K562 (cell line): Measurements from ENCODE around the gene ACBD3. TPM values are rescaled to one million over a fixed set of nuclear protein-coding genes. Genes with fewer than 3 reads are reported as not detected.

ENCODE experiments used
- ATAC-seq: fragments of 200-7000 bp; cut with Tn5 transposase; 3 replicates; pipeline ENCODE4 v1.9.1; 2020; ENCODE audit warnings: moderate library complexity
- BruUV-seq: library from RNA; stranded (reverse); fragments of 400-500 nt; replicated peaks from 2 replicates; lab custom pipeline; 2021; lab: Mats Ljungman, UMichigan
- CTCF ChIA-PET: fragments of 300-600 bp; formaldehyde crosslinking; extraction: SDS; loops from one replicate; lab custom pipeline; 2021; ENCODE audit warnings: low intra/inter-chr PET ratio; lab: Yijun Ruan, JAX
- POLR2A ChIA-PET: fragments of 300-600, 350-650 bp; sonication (Branson Sonifier 250); formaldehyde crosslinking; extraction: SDS; loops from one replicate; lab custom pipeline; 2021; ENCODE audit warnings: antibody characterized with exemption, inconsistent platforms; lab: Yijun Ruan, JAX
- DNase-seq, 4 experiments: peaks; one replicate each; pipeline versions ENCODE4 v3.0.0 to v3.0.0-alpha.2; 2011 to 2018; ENCODE audit warnings: low spot score in 3 of 4, mixed read lengths in 3 of 4; ENCODE audit errors: extremely low read depth in 1 of 4
- FAIRE-seq: peaks from 2 replicates; lab custom pipeline; 2011; peaks lifted over from hg19 to GRCh38; lab: Jason Lieb, UNC
- H2AFZ ChIP-seq: 2 replicates; pipeline ENCODE4 v1.6.0; 2011; ENCODE audit warnings: low read depth, low read length, control low read depth, inconsistent platforms
- H3K27ac ChIP-seq: fragments of 200-600 bp; 3 replicates; pipeline ENCODE4 v1.8.0; 2011; ENCODE audit warnings: low read depth, mild to moderate bottlenecking, control low read depth, inconsistent platforms, low read length, moderate library complexity, mixed read lengths; ENCODE audit errors: extremely low read depth
- H3K27me3 ChIP-seq, 2 experiments: fragments of 300-600 bp in 1 of 2; 2 replicates in 1 of 2; 3 replicates in 1 of 2; pipeline versions ENCODE4 v1.6.0 to v1.8.0; 2011; ENCODE audit warnings: inconsistent platforms in 2 of 2, low read length in 2 of 2, mild to moderate bottlenecking in 1 of 2, mixed read lengths in 1 of 2, moderate library complexity in 1 of 2; ENCODE audit not compliant: control insufficient read depth in 2 of 2, insufficient read depth in 2 of 2
- H3K36me3 ChIP-seq: fragments of 300-600 bp; 3 replicates; pipeline ENCODE4 v1.8.0; 2011; ENCODE audit warnings: mild to moderate bottlenecking, low read length, inconsistent platforms; ENCODE audit not compliant: control insufficient read depth, insufficient read depth
- H3K4me1 ChIP-seq, 2 experiments: fragments of 200-600 bp in 1 of 2; replicated peaks in 1 of 2; 2 replicates in 1 of 2; 3 replicates in 1 of 2; pipeline versions ENCODE4 v1.5.1 to v1.8.0; 2011; ENCODE audit warnings: inconsistent platforms in 2 of 2, low read length in 2 of 2, mild to moderate bottlenecking in 1 of 2, mixed read lengths in 1 of 2, moderate library complexity in 1 of 2; ENCODE audit not compliant: control insufficient read depth in 2 of 2, insufficient read depth in 2 of 2
- H3K4me2 ChIP-seq: 2 replicates; pipeline ENCODE4 v1.6.1; 2011; ENCODE audit warnings: low read length, control low read depth, inconsistent platforms, mixed read lengths; ENCODE audit not compliant: insufficient read depth
- H3K4me3 ChIP-seq: fragments of 200-600 bp; sonication (generic), shearing (Covaris generic); 2 replicates; pipeline ENCODE4 v1.5.1; 2016; ENCODE audit warnings: control low read depth, inconsistent platforms
- H3K79me2 ChIP-seq: fragments of 200-600 bp; 3 replicates; pipeline ENCODE4 v1.8.0; 2011; ENCODE audit warnings: low read length, inconsistent platforms; ENCODE audit not compliant: control insufficient read depth, insufficient read depth
- H3K9ac ChIP-seq, 2 experiments: 2 replicates each; pipeline versions ENCODE4 v1.6.0 to v1.6.1; 2011; ENCODE audit warnings: low read depth in 2 of 2, low read length in 2 of 2, control low read depth in 1 of 2, inconsistent platforms in 1 of 2, mild to moderate bottlenecking in 1 of 2, mixed read lengths in 1 of 2; ENCODE audit not compliant: insufficient read depth in 1 of 2
- H3K9me1 ChIP-seq: one replicate; pipeline ENCODE4 v1.6.0; 2011; ENCODE audit warnings: inconsistent platforms, mild to moderate bottlenecking, low read length, moderate library complexity; ENCODE audit not compliant: control insufficient read depth, insufficient read depth
- H3K9me3 ChIP-seq: replicated peaks from 2 replicates; pipeline ENCODE4 v1.5.1; 2011; ENCODE audit warnings: low read depth, low read length, inconsistent platforms; ENCODE audit not compliant: control insufficient read depth, insufficient read depth
- H4K20me1 ChIP-seq: replicated peaks from 2 replicates; pipeline ENCODE4 v1.6.1; 2011; ENCODE audit warnings: low read length, inconsistent platforms, mixed read lengths; ENCODE audit not compliant: control insufficient read depth, insufficient read depth
- BMI1 ChIP-seq: fragments of 150-350 bp; IDR thresholded peaks from 2 replicates; pipeline ENCODE4 v1.6.1; 2014; ENCODE audit warnings: low read length
- CTBP1 ChIP-seq: fragments of 450-650 bp; IDR thresholded peaks from 2 replicates; pipeline ENCODE4 v1.6.1; 2016; ENCODE audit warnings: borderline replicate concordance
- DNMT1 ChIP-seq: fragments of 450-650 bp; IDR thresholded peaks from 2 replicates; pipeline ENCODE4 v1.6.1; 2016; ENCODE audit warnings: antibody characterized with exemption, mild to moderate bottlenecking
- FOS ChIP-seq: IDR thresholded peaks from 3 replicates; pipeline ENCODE4 v1.6.1; 2011; ENCODE audit not compliant: insufficient read length; ENCODE audit errors: extremely low read depth
- FUS ChIP-seq: fragments of 200-400 bp; formaldehyde crosslinking; optimal IDR thresholded peaks from 2 replicates; pipeline ENCODE3; 2017; ENCODE audit warnings: low read depth, low read length
- HDAC8 ChIP-seq: fragments of 450-650 bp; IDR thresholded peaks from 2 replicates; pipeline ENCODE4 v1.6.1; 2016; ENCODE audit warnings: mild to moderate bottlenecking, missing genetic modification characterization, moderate library complexity, missing compliant biosample characterization
- KAT7 ChIP-seq: sonication (generic); formaldehyde crosslinking; IDR thresholded peaks from 2 replicates; pipeline ENCODE4 v1.8.0; 2022; ENCODE audit warnings: missing genetic modification reagents, mild to moderate bottlenecking, borderline replicate concordance
- MCM5 ChIP-seq: fragments of 450-650 bp; IDR thresholded peaks from 2 replicates; pipeline ENCODE4 v1.6.1; 2016; ENCODE audit warnings: low read depth
- MTA3 ChIP-seq: fragments of 450-650 bp; formaldehyde crosslinking; IDR thresholded peaks from 2 replicates; pipeline ENCODE4 v1.6.1; 2017; ENCODE audit warnings: mild to moderate bottlenecking, borderline replicate concordance
- NBN ChIP-seq: fragments of 450-650 bp; IDR thresholded peaks from 2 replicates; pipeline ENCODE4 v1.6.1; 2016; ENCODE audit warnings: low read depth, mild to moderate bottlenecking
- NEUROD1 ChIP-seq: fragments of 150-350 bp; IDR thresholded peaks from 2 replicates; pipeline ENCODE4 v1.6.1; 2014; ENCODE audit warnings: borderline replicate concordance, low read length, low read depth; ENCODE audit not compliant: partially characterized antibody
- NR1H2 ChIP-seq: sonication (generic); formaldehyde crosslinking; IDR thresholded peaks from 2 replicates; pipeline ENCODE4 v1.4.0; 2020; ENCODE audit warnings: mild to moderate bottlenecking, missing genetic modification reagents
- PHF20 ChIP-seq: fragments of 450-650 bp; IDR thresholded peaks from 2 replicates; pipeline ENCODE4 v1.6.1; 2018; ENCODE audit not compliant: partially characterized antibody
- RFX5 ChIP-seq: IDR thresholded peaks from 2 replicates; pipeline ENCODE4 v1.6.1; 2011; ENCODE audit warnings: low read depth, mild to moderate bottlenecking, improper control_type of control experiment, low read length
- SAFB ChIP-seq: fragments of 200-400 bp; formaldehyde crosslinking; IDR thresholded peaks from 2 replicates; pipeline ENCODE4 v1.6.1; 2017; ENCODE audit warnings: low read depth, low read length, borderline replicate concordance
- TBL1XR1 ChIP-seq, 2 experiments: IDR thresholded peaks; 2 replicates each; pipeline ENCODE4 v1.6.1; 2012; ENCODE audit warnings: improper control_type of control experiment in 2 of 2, low read length in 2 of 2, mild to moderate bottlenecking in 1 of 2
- TCF7L2 ChIP-seq: fragments of 150-350 bp; IDR thresholded peaks from 2 replicates; pipeline ENCODE4 v1.6.1; 2016; ENCODE audit warnings: low read depth, mild to moderate bottlenecking, low read length, moderate library complexity
- TRIM28 ChIP-seq: fragments of 450-650 bp; IDR thresholded peaks from 2 replicates; pipeline ENCODE4 v1.6.1; 2017
- ZC3H11A ChIP-seq: IDR thresholded peaks from 2 replicates; pipeline ENCODE4 v1.6.1; 2012; ENCODE audit warnings: low read depth, low read length, improper control_type of control experiment
- ZFP30 ChIP-seq: fragments of 250-450 bp; sonication (Bioruptor Pico); IDR thresholded peaks from 2 replicates; pipeline ENCODE4 v1.8.0; 2022; ENCODE audit warnings: moderate library complexity, mild to moderate bottlenecking, inconsistent platforms, borderline replicate concordance
- ZNF263 ChIP-seq: sonication (generic); formaldehyde crosslinking; IDR thresholded peaks from 2 replicates; pipeline ENCODE4 v1.8.0; 2022; ENCODE audit warnings: mild to moderate bottlenecking, missing genetic modification reagents, borderline replicate concordance
- ZNF436 ChIP-seq: fragments of 250-450, 450-650 bp; sonication (Bioruptor Pico); formaldehyde crosslinking; IDR thresholded peaks from 2 replicates; pipeline ENCODE4 v1.7.0; 2020; ENCODE audit warnings: mild to moderate bottlenecking
- WGBS: fragments of 100-300 bp; shearing (Covaris generic); methylation state at CpG from one replicate; pipeline ENCODE4 v1.1.6; 2016; ENCODE audit warnings: low coverage, mixed read lengths; ENCODE audit not compliant: insufficient coverage; ENCODE audit errors: missing lambda C conversion rate; 5-methylcytosine and 5-hydroxymethylcytosine counted together
- in situ Hi-C: fragments of 300-500 bp; cut with MboI; formaldehyde crosslinking; loops from 4 replicates; pipeline ENCODE4 v1.15.0; 2018; ENCODE audit warnings: inconsistent platforms, mixed read lengths
- intact Hi-C: fragments of 100-400 bp; cut with micrococcal nuclease; formaldehyde crosslinking; loops from 2 replicates; pipeline ENCODE4 v1.14.2; 2022
- polyA plus RNA-seq, 8 experiments: library from polyadenylated mRNA; depleted of rRNA in 4 of 8; stranded (reverse) in 5 of 8; unstranded in 3 of 8; fragments of >200 nt; fragmentation: Nextera tagmentation in 2 of 8; fragmentation: Illumina TruSeq in 1 of 8; extraction: Ambion mirVana in 2 of 8; extraction: Trizol in 1 of 8; gene quantifications; 2 replicates each; pipeline versions ENCODE4 v1.2.1 to v1.2.3, GENCODE V29; 2011 to 2014; ENCODE audit warnings: inconsistent platforms in 1 of 8, missing spikeins in 1 of 8
- total RNA-seq, 7 experiments: library from RNA; depleted of rRNA in 6 of 7; stranded (reverse); fragments of >200 nt in 6 of 7; fragmentation: Illumina TruSeq in 2 of 7; extraction: Trizol in 2 of 7; gene quantifications; 2 replicates each; pipeline versions ENCODE4 v1.2.1 to v1.2.3, GENCODE V29; 2011 to 2021; ENCODE audit warnings: low replicate concordance in 1 of 7
- TF ChIP-seq, protein P1 (sequence below): fragments of 450-650 bp; IDR thresholded peaks from 2 replicates; pipeline ENCODE4 v1.6.1; 2016; ENCODE audit warnings: antibody characterized with exemption

The ACBD3 gene
- total and polyA plus RNA-seq, 9 of the 15 experiments (the other 6 are each of a cell fraction or from before 2014, with no cell fraction given): 11.1 to 36.7 (median 26.9) TPM

DNA sequence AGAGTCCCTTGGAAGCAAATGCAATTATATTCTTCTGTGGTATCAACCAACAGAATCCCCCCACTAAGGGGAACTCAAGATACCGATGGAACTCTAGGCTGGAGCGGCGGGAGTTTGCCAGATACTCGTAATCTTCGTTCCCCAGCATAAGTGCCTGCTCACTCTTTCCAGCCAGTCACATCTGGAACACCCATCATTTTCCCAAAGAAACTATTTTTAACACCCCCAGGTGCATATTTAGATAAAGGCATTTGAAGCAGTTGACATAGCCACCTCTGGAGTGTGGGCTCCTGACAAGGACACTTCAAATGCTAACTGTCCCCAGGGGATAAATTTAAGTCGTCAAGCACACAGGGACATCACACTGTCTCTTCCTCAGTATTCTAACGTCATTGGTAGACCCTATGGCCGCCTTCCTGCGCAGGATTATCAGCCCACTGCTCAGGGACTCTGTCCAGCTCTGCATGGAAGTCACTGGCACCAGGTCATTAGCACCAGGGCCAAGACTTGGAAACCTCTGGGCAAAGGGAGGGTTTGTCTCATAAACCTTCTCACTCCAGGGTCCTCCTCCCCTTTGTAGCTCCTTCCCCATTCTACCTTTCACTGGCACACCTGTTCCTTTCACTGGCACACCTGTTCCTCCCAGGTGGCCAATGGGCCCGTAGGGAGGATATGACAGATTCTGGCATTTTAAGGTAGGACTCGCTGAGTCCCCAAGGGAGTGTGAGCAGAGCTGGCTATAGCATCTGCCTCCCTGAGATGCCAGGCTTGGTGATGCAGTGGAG lies 75.3 kb downstream of the ACBD3 start:
- CTCF ChIA-PET: no interaction called here
- in situ Hi-C loops: no loop called here
- Histone ChIP-seq H3K4me2 (peak overlapping the region; percentile 82), H2AFZ (peak overlapping the region; percentile 74), H3K9me1 (peaks cover 3% of the 10 kb centered on the region), H3K9me3 (no peaks in the 10 kb centered on the region), H3K27ac (peak overlapping the region; percentile 85), H3K9ac (peak overlapping the region; percentile 68 to 93), H3K27me3 (no peaks in the 10 kb centered on the region), H3K4me3 (peak overlapping the region; percentile 57), H3K79me2 (no peaks in the 10 kb centered on the region), H3K36me3 (no peaks in the 10 kb centered on the region), H3K4me1 (peaks cover 45 to 48% of the 10 kb centered on the region in 2 experiments), H4K20me1 (peaks cover 11% of the 10 kb centered on the region; the same call in 1 of the 2 replicates)
- intact Hi-C loops: loop anchor here (1.0 to 2.0 kb wide), 2 partner anchors 46 to 112 kb away; partner anchors contain the start of gene SDE2
- WGBS: 2% methylated on average over 11 of the region's 11 CpGs
- BruUV-seq: no TSS peak
- ATAC-seq (peak; percentile 79), DNase-seq (peak; percentile 61 to 96 (median 82)), FAIRE-seq (peak; percentile 99)
- POLR2A ChIA-PET: interaction anchor here (0.5 to 2.1 kb wide), 17 partner anchors 8 to 479 kb away, joined by 3 to 10 read pairs (median 3); partner anchors contain the start of genes LIN9 and SDE2
- no peak; the same call in 1 of the 2 replicates for TF ChIP-seq TRIM28
- no peak for TF ChIP-seq NR1H2 (CRISPR knock-in tag)
- no peak for TF ChIP-seq TCF7L2
- 0 out of 2 replicates have a peak, but pooled peaks have one; percentile 65 for TF ChIP-seq NBN
- no peak; the same call in 1 of the 2 replicates for TF ChIP-seq HDAC8 (tag)
- TF ChIP-seq FOS: peak; percentile 23
- TF ChIP-seq PHF20: no peak
- TF ChIP-seq DNMT1: no peak
- no peak for TF ChIP-seq BMI1
- TF ChIP-seq RFX5: no peak
- peak; percentile 53 for TF ChIP-seq NEUROD1
- no peak for TF ChIP-seq ZFP30 (CRISPR knock-in tag)
- no peak for TF ChIP-seq SAFB
- peak; percentile 90 to 98 for TF ChIP-seq TBL1XR1 (IDR thresholded peaks at IDR 0.05; ENCODE audit: low read length in 2 of 2)
- TF ChIP-seq MTA3: peak; percentile 89
- TF ChIP-seq KAT7 (CRISPR knock-in tag): no peak
- peak; percentile 91 for TF ChIP-seq CTBP1
- TF ChIP-seq ZNF263 (CRISPR knock-in tag): no peak
- TF ChIP-seq MCM5: no peak
- no peak for TF ChIP-seq ZC3H11A
- no peak for TF ChIP-seq FUS
- TF ChIP-seq, protein P1, sequence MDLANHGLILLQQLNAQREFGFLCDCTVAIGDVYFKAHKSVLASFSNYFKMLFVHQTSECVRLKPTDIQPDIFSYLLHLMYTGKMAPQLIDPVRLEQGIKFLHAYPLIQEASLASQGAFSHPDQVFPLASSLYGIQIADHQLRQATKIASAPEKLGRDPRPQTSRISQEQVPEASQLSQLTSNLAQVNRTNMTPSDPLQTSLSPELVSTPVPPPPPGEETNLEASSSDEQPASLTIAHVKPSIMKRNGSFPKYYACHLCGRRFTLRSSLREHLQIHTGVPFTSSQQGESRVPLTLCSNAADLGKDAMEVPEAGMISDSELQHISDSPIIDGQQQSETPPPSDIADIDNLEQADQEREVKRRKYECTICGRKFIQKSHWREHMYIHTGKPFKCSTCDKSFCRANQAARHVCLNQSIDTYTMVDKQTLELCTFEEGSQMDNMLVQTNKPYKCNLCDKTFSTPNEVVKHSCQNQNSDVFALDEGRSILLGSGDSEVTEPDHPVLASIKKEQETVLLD: no peak; the same call in 1 of the 2 replicates
- TF ChIP-seq ZNF436 (CRISPR knock-in tag): no peak
